Activated CD8-positive, alpha-beta memory T cell treated with anti-CD3 and anti-CD28 coated beads, Interleukin-2, amount 50 U/mL, for 1 hour (primary cell): Measurements from ENCODE around the gene CCSER2.
"Not testable (repeated sequence)": the region's sequence is repeated elsewhere in the genome, so short reads cannot be mapped to it uniquely, and the experiment has no call there.

Experiments used
- DNase-seq: peaks from one replicate; pipeline ENCODE4 v3.0.0-alpha.2; 2020; ENCODE audit errors: extremely low read depth

Gene CCSER2

DNA sequence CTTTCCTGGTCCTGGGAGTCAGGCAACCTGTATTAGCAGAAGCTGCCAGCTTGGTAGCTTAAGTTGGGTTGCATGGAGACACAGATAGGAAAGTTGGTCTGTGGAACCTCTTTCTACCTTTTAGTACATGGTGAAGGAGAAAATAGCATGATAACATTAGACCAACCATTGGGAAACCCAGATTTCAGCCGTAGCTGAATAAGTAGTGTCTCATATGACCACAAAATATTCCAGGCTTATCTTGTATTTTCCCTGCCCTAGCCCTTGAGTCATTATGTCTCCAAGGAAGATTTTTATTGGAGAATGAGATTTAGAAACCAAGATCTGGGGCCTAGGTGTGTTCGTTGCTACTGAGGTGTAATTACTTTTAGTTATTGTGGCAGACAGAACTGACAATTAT, 67.2 kb downstream of the CCSER2 start:
- no peak for DNase-seq

DNA sequence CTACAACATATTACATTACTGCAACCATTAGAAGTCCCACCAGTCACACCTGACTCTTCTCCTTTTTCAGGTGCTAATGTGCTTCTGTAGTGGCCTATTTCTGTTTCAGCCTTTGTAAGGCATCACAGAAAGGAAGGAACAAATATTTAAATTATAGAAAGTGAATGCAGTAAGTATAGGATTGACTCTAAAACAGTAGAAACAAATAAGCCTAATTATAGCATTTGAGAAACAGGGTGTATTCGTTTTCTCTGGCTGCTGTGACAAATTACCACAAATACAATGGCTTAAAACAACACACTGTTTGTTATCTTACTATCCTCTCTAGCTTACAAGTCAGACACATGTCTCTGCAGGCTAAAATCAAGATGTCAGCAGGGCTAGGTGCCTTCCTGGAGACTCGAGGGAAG, 69.4 kb downstream of the CCSER2 start:
- no peak for DNase-seq

DNA sequence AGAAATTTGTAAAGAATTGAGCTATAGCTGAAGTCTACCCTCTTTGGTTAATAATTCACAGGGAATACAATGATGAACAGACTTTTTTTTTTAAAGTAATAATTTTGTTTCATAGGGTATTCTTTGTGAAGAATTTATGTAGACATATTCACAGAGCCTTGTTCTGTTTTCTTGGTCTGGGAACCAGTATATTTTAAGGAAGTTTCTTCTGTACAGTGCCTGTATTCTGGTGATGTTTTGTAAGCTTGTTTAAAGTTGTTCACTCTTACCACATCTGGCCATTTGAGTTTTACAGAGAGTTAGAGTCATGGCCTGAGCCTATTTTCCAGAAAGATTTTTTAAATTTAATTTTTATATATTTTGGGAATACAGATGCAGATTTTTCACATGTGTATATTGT, 70.3 kb downstream of the CCSER2 start:
- DNase-seq = no peak

DNA sequence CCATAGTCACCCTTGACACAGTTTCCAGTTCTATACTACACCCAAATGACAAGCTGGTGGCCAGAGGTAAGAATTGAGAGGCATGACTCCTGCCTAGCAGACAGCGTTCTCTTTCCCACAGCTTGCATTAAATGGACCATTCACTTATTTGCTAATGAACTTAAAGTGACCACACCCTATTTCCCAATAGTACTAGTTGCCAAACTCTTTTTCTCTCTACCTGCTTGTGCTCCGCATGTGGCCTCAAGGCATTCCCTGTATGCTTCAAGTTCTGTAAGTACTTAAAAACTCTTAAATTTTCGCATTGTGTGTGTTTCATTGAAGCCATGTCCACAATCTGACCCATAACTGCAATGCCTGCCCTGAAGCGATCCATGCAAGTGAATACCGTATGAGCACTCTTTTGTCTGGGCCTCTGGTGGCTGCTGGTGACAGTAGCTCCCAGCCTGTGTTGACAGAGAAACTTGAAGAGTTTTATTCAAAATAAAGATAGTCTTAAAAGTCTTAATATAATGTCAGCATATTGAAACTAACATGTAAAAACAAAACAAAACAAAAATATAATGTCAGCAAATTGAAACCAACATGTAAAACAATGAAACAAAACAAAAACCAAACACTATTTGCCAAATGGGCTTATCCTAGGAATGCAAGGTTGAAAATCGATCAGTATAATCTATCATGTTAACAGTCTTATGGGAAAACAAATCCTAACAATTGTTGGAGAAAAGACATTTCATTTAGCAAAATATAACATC, 73.6 kb downstream of the CCSER2 start:
- no peak for DNase-seq

DNA sequence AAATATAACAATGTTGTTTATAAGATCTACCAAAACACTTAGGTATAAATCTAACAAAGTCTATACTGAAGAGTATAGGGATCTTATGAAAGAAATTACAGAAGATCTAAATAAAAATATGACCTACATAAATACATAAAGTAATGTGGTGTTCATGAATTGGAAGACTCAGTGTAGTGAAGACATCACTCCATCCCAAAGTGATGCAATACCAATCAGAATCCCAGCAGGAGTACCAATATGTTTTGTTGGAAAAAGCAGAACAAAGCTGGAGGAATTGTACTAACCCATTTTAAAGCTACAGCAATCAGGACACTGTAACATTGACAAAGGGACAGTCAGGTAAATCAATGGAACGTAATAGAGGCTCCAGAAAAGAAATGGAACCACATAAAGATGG, 76.4 kb downstream of the CCSER2 start:
- DNase-seq = no peak

DNA sequence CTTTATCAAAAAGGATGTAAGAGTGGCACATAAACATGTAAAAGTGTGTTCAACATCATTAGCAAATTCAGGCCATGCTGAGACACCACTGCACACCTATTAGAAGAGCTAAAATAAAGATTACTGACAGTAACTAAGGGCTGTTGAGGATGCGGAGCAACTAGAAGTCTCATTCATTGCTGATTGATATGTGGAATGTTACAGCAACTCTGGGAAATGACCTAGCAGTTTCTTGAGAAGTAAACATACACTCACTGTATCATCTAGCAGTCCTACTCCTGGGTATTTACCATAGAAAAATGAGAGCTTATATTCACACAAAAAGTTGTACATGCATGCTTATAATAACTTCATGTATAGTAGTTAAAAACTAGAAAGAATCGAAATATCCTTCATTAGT, 77.3 kb downstream of the CCSER2 start:
- DNase-seq = no peak

DNA sequence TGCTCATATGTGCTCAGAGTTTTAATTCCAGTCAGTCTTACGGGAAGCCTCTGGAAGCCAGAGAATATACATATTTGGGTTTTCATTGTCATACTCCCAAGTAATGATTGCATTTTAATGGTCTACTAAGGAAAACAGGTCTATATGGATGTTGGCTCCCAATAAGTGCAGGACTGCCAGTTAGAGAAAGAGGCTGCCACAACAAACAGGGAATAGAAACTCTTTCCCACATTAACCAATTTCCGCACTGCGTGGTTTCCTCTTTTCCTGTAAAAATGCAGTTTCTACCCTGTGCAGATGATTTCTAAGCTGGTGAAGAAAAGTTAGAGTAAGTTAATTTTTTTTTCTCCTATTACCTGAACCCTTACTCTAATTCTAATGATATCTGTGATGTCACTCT, 78.2 kb downstream of the CCSER2 start:
- DNase-seq = no peak

DNA sequence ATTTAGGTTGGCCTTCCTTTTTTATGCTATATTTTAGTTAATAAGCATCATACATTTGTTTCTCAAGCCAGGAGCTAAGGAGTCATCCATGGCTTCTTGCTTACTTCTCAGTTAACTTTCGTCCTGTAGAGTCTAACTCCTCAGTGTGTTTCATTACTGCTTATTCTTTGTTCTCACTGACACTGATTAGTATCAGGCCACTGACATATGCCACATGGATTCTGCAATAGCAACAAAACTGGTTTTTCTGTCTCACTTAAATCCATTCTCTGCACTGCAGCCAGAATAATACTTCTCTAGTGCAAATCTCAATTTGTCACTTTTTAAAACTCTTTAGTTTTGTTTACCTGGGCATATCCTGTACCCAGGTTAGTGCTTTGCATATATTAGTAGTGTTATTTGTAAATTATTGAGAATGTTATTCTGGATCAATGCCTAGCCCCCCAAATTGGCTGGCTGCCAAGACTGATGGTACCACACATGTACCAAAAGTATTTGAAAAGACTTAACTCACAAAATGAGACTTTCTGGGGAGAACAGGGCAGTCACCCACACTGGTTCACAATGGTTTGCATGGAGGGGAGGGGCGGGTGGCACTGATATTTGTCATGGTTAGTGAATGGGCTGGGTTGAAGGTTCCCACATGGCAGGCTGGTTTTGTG, 79.1 kb downstream of the CCSER2 start:
- DNase-seq = no peak

DNA sequence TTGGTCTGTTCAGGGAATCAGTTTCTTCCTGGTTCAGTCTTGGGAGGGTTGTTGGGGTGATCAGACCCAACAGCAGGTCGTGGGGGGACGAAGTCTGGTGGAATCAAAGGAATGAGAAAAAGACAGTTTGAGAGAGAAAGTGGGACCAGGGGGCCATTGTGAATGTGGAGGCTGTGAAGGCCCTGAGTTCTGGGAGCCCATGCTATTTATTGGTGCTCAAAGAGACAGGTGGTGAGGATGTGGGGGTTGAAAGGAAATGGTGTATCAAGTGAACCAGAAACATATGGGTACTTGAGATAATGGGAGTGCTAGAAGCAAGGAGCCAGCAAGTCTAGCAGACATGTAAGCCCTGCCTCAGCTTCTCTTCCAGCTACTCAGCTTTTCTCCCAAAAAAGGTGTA, 84.1 kb downstream of the CCSER2 start:
- DNase-seq = no peak

DNA sequence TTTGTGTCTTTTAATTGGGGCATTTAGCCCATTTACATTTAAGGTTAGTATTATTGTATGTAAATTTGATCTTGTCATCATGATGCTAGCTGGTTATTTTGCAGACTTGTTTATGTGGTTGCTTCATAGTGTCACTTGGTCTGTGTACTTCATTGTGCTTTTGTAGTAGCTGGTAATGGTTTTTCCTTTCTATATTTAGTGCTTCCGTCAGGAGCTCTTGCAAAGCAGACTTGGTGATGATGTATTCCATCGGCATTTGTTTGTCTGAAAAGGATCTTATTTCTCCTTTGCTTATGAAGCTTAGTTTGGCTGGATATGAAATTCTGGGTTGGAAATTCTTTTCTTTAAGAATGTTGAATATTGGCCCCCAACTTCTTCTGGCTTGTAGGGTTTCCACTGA, 85.7 kb downstream of the CCSER2 start:
- DNase-seq = not testable (repeated sequence)

DNA sequence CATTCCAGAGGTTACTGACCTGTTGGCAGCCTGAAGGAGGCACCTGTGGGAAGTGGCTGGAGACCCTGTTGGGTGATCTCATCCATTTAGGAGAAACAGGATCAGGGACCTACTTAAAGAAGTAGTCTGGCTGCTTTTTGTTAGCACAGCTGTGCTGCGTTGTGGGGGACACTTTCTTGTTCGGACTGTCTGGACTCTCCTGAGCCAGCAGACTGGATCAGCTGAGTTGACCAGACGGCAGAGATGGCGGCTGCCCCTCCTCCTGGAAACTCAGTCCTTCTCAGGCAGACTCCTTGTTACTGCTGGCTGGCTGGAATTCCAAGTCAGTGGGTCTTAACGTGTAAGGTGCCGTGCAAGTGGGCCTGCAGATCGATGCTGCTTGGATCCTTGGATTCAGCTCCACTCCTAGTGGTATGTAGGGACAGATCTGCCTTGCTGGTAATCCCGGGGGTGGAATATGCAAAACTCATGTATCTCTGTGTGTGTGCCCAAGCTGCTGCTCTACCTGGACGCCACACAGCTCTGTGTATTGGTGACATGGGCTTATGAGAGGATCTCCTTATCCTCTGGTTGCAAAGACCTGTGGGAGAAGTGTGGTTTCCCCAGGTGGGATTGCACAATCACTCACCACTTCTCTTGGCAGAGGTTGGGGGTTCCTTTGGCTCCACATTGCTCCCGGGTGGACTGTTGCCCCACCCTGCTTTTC, 87.3 kb downstream of the CCSER2 start:
- DNase-seq = no peak

DNA sequence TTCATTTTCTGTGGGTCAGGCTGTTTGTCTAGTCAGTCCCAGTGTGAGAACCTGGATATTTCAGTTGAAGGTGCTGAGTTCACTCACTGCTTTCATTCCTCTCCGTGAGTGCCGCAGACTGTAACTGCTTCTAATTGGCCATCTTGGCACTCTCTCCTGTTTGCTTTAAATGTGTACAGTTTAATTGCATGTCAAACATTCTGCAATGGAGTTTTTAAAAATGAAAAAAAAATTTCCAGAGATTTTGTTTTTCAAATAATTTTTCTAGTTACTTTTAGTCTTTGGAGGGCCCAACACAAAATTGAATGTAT, 87.8 kb downstream of the CCSER2 start:
- no peak for DNase-seq

DNA sequence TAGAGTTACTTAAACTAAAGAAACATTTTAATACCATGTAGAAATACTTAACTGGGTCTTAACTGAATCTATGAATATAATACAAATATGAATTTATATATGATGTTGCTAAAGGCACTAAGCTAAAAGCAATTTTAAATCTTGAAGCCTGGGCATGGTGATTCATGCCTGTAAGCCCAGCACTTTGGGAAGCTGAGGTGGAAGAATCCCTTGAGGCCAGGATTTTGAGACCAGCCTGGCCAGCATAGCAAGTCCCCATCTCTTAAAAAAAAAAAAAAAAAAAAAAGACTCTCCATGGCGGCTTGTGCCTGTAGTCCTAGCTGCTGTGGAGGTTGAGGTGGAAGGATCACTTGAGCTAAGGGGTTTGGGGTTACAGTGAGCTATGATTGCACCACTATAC, 95.3 kb downstream of the CCSER2 start:
- no peak for DNase-seq

DNA sequence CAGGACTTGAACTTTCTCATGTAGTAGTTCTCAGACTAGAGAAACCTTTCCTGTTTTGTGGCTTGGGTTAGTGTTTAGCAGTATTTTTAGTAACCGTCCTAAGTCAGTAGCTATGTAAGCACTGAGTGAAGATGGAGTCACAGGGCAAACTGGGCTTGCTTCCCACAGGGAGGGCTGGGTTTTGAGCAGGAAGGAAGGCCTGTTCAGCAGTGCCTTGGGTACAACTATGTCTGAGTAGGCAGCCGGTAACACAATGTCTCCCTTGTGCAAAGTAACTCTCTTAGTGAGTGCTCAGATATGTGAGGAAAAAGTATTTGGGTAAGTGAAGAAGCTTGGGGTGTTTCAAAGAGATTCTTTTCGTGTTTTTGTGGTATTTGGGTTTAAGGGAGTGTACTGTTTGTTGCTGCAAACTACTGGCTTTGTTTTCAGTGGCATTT, 96.4 kb downstream of the CCSER2 start:
- DNase-seq = no peak

DNA sequence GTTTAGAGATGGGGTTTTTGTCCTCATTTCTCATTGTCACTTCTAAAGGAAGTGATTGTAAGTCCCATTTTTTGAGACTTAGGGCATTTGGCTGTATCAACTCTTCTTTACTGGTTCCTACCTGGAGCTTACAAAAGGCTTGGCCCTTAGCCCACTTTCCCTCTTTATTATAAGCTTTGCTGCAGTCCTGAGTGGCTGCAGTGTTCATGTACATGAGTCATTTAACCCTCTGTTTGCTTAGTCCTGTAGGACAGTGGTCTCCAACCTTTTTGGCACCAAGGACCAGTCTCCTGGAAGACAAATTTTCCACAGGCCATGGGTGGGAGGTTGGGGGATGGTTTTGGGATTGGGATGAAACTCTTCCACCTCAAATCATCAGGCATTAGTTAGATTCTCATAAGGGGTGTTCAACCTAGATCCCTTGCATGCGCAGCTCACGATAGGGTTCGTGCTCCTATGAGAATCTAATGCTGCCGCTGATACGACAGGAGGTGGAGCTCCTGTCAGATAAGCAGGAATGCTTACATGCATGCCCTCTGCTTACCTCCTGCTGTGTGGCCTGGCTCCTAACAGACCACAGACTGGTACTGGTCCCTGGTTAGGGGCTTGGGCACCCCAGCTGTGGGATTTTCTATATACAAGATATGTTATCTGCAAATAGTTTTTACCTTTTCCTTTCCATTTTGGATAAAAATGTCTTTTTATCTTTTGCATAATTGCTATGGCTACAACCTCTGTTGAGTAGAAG, 99.7 kb downstream of the CCSER2 start:
- DNase-seq = no peak

DNA sequence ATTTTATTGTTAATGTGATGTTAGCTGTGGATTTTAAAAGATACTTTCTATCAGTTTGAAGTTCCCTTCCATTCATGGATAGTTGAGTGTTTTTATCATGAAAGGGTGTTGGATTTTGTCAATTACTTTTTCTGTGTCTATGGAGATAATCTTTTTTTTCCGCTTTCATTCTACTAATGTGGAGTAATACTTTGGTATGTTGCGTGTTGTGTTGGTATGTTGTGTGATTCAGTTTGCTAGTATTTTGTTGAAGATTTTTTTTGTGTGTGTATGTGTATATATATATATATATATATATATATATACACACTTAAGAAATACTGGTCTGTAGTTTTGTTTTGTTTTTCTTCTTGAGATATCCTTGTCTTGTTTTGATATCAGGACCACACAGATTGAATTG, 100.3 kb downstream of the CCSER2 start:
- DNase-seq = no peak

DNA sequence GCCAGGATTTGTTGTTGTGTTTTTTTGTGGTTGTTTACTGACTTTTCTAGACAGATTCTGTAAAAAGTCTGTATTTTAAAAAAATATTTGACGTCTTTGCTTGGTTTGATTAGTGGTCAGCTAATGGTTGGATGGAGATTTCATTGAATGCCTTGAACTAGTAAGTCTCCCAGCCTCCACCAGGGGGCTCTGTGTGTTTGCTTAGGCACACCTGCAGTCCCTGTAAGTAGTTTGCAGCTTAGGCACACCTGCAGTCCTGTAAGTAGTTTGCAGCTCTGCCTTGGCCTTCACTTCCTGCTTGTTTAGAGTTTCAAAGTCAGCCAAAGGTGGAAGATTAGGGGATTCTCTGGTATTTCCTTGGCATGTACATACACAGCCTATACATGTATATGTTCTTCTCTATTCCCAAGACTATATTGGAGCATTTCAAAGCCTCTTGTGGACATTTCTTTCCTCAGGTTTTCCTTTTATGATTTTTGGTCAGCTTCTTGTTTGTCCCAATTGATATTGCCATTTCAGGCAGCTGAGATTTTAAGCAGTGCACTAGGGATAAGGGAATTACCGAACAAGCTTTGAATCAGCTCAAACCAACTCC, 101.6 kb downstream of the CCSER2 start:
- peak; percentile 33 for DNase-seq

DNA sequence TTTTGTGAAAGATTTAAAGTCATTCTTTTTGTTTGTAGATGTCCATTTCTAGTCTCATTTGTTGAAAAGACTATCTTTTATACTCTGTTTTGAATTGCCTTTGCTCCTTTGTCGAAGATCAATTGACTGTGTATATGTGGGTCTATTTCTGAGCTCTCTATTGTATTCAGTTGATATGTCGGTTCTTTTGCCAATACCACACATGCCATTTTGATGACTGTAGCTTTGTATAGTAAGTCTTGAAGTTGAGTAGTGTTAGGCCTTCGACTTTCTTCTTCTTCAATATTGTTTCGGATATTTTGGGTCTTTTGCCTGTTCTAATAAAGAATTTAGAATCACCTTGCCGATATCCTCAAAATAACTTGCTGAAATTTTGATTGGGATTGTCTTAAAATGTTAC, 104.5 kb downstream of the CCSER2 start:
- DNase-seq = no peak

DNA sequence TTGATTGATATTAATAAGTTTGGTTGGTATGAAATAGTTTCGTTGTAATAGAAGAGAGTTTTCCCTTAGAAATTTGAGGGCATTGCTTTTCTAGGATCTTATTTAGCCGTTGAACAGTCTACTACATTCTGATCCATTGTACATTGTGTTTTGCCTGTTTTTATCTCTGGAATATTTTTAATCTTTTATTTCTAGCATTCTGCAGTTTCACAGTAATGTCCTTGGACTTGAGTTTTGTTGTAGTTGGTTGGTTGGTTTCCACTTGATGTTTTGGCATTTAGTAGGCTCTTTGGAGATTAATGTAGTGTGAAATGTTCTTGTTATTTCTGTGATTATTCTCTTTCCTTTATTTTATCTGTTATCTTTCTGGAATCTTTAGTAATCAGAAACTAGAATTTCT, 112.4 kb downstream of the CCSER2 start:
- no peak for DNase-seq

DNA sequence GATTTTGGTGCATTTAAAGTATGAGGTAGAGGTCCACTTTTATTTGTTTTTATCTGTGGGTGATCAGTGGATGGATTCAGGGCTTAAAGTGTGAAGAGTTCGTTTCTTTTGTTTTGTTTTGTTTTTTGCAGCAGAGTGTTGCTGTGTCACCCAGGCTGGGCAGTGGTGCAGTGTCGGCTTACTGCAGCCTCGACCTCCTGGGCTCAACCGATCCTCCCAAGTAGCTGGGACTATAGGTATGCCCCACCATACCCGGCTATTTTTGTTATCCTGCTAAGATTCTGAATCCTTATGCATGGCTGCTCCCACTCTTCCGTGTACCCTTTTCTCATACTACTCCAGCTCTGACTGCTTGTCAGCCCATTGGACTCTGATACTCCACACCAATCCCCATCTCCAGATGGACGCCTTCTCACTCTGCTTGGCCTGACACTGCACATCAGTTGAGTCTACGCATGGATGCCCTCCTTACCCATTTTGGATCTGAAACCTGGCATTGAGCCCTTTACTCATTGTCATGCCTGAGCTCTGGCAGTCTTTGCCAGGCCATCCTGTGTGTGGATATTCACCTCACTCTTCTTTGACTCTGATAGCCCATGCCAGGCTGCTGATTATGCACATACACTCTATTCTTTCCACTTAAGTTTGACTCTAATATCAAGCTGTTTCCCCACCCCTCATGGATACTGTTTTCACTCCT, 119.5 kb downstream of the CCSER2 start:
- no peak for DNase-seq

DNA sequence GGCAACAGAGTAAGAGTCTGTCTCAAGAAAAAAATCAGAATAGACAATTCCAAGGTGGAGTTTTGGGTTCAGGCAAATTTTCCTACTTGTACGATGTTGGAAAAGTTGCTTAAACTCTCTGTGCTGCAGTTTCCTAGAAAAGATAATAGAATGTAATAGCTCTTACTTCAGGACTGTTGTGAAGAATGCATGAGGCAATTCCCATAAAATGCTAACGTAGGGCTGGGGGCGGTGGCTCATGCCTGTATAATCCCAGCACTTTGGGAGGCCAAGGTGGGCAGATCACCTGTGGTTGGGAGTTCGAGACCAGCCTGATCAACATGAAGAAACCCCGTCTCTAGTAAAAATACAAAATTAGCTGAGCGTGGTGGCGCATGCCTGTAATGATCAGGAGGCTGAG, 121.0 kb downstream of the CCSER2 start:
- DNase-seq = not testable (repeated sequence)
